Psoas muscle (tissue), 8 donors: ENCODE results near the gene MTMR6. TPM values are rescaled to one million over a fixed set of nuclear protein-coding genes. Genes with fewer than 3 reads are reported as not detected.

ENCODE experiments used
- ATAC-seq, 4 donors: fragments of 200-7000 bp; cut with Tn5 transposase; one replicate each; pipeline ENCODE4 v1.9.1; 2020; ENCODE audit warnings: moderate library complexity in 3 of 4, mild to moderate bottlenecking in 2 of 4
- DNase-seq, 2 donors: peaks; one replicate each; pipeline ENCODE4 v3.0.0-alpha.2; 2020
- H3K27ac ChIP-seq: fragments of 200-600 bp; one replicate; pipeline ENCODE4 v1.8.0; 2022
- H3K27me3 ChIP-seq, 3 donors: fragments of 200-600 bp in 1 of 3; one replicate each; pipeline versions ENCODE4 v1.6.1 to v1.8.0; 2013 to 2022; ENCODE audit warnings: low read length in 2 of 3, mild to moderate bottlenecking in 2 of 3, moderate library complexity in 1 of 3; ENCODE audit not compliant: insufficient read depth in 3 of 3
- H3K36me3 ChIP-seq, 2 donors: fragments of 200-600 bp in 1 of 2; one replicate each; pipeline versions ENCODE4 v1.6.1 to v1.8.0; 2013 to 2022; ENCODE audit warnings: low read depth in 1 of 2, mild to moderate bottlenecking in 1 of 2, moderate library complexity in 1 of 2; ENCODE audit not compliant: insufficient read depth in 1 of 2
- H3K4me1 ChIP-seq: fragments of 200-600 bp; one replicate; pipeline ENCODE4 v1.8.0; 2022
- H3K4me3 ChIP-seq: fragments of 200-600 bp; one replicate; pipeline ENCODE4 v1.8.0; 2022; ENCODE audit warnings: mild to moderate bottlenecking
- H3K9me3 ChIP-seq: fragments of 200-600 bp; one replicate; pipeline ENCODE4 v1.8.0; 2022
- CTCF ChIP-seq: fragments of 200-600 bp; IDR thresholded peaks from one replicate; pipeline ENCODE4 v1.8.0; 2022; ENCODE audit warnings: antibody characterized with exemption
- WGBS, 3 donors: extraction: QIAGEN DNeasy Blood & Tissue Kit; methylation state at CpG; one replicate each; pipeline versions ENCODE4 v1.1.6 to v1.1.7; 2013; 5-methylcytosine and 5-hydroxymethylcytosine counted together
- intact Hi-C, 2 donors: fragments of 100-400 bp; cut with DNase I; formaldehyde crosslinking; loops; one replicate each; pipeline versions ENCODE4 v1.11.0 to v1.14.2; 2022
- polyA plus RNA-seq, 3 donors: library from polyadenylated mRNA; stranded (reverse); fragments of 200-250 nt; gene quantifications; one replicate each; pipeline ENCODE4 v1.2.3, GENCODE V29; 2013
- total RNA-seq, 4 donors: library from RNA; stranded (reverse); fragmentation: NEBNext Ultra II Directional in 2 of 4; extraction: Animal tissue kit (Norgen Biotek cat#: 25700) in 2 of 4; gene quantifications; one replicate each; pipeline versions ENCODE4 v1.2.1 to v1.2.4, GENCODE V29; 2021 to 2023
- donor health status: healthy with polysubstance abuse.
- donor health status: DM: no; HTN: no; CAD: no; lungs with moderate emphysema.
- donor health status: Bipolar disorder and iron deficiency.
- donor health status: healthy.
- donor health status: DM: yes; HTN: yes; CAD: no.
- donor health status: DM: no; HTN: no; CAD: no.
- donor health status: DM: no; HTN: no; CAD: no.
- donor health status: DM: yes; HTN: yes; CAD: no.

MTMR6 gene
- total and polyA plus RNA-seq, 7 donors = 7.7 to 22.9 (median 15.5) TPM

- WGBS, 3 donors = 87 to 93% (median 89%) methylated on average over 3 of the region's 3 CpGs
- no peak for TF ChIP-seq CTCF
Measured at GRCh38 chr13:25242956-25243355, 44.3 kb downstream of the MTMR6 start.

GRCh38 chr13:25241007-25241406 lies 46.3 kb downstream of the MTMR6 start:
- Histone ChIP-seq H3K27ac (no peak overlapping the region), H3K27me3 (no peaks in the 10 kb centered on the region), H3K4me3 (no peak overlapping the region), H3K9me3 (no peaks in the 10 kb centered on the region), H3K4me1 (no peaks in the 10 kb centered on the region), H3K36me3 (no peaks in the 10 kb centered on the region)
- 0% methylated on average over 1 of the region's 1 CpG for WGBS, 3 donors
- no peak for TF ChIP-seq CTCF
- DNase-seq = no peak
- intact Hi-C loops = no loop called here
- ATAC-seq = no peak

More at GRCh38 chr13:25242956-25243355, 44.3 kb downstream of the MTMR6 start:
- Histone ChIP-seq H3K9me3 (no peaks in the 10 kb centered on the region), H3K4me3 (no peak overlapping the region), H3K36me3 (peaks cover 0 to 4% of the 10 kb centered on the region in 2 donors), H3K27me3 (no peaks in the 10 kb centered on the region), H3K27ac (no peak overlapping the region), H3K4me1 (no peaks in the 10 kb centered on the region)
- ATAC-seq (no peak), DNase-seq (no peak)
- intact Hi-C loops = no loop called here

- intact Hi-C loops = no loop called here
- ATAC-seq = no peak
- 66 to 71% (median 69%) methylated on average over 2 of the region's 2 CpGs for WGBS, 3 donors
Measured at GRCh38 chr13:25237083-25237482, 50.2 kb downstream of the MTMR6 start.

GRCh38 chr13:25233861-25234260 lies 53.4 kb downstream of the MTMR6 start:
- Histone ChIP-seq H3K4me1 (no peaks in the 10 kb centered on the region), H3K36me3 (no peaks in the 10 kb centered on the region), H3K9me3 (no peaks in the 10 kb centered on the region), H3K27me3 (peaks cover 0 to 1% (median 0%) of the 10 kb centered on the region in 3 donors), H3K4me3 (no peak overlapping the region), H3K27ac (no peak overlapping the region)
- DNase-seq (no peak), ATAC-seq (no peak)
- intact Hi-C loops = no loop called here
- WGBS, 3 donors = 74 to 96% (median 90%) methylated on average over 1 of the region's 1 CpG
- TF ChIP-seq CTCF = no peak

More at GRCh38 chr13:25237083-25237482, 50.2 kb downstream of the MTMR6 start:
- no peak overlapping the region for H3K4me3 ChIP-seq
- DNase-seq = no peak
- no peak overlapping the region for H3K27ac ChIP-seq
- no peak for TF ChIP-seq CTCF
- H3K36me3 ChIP-seq = no peaks in the 10 kb centered on the region
- H3K9me3 ChIP-seq = no peaks in the 10 kb centered on the region
- H3K4me1 ChIP-seq = no peaks in the 10 kb centered on the region
- no peaks in the 10 kb centered on the region for H3K27me3 ChIP-seq

GRCh38 chr13:25232937-25233515 lies 54.3 kb downstream of the MTMR6 start:
- no peak overlapping the region for H3K4me3 ChIP-seq
- 27 to 32% (median 28%) methylated on average over 2 of the region's 2 CpGs for WGBS, 3 donors
- no peaks in the 10 kb centered on the region for H3K4me1 ChIP-seq
- intact Hi-C loops = no loop called here
- peak in 1 of 4 donors; percentile 59 for ATAC-seq
- peaks cover 0 to 3% (median 0%) of the 10 kb centered on the region in 3 donors for H3K27me3 ChIP-seq
- no peaks in the 10 kb centered on the region for H3K36me3 ChIP-seq
- H3K9me3 ChIP-seq = no peaks in the 10 kb centered on the region
- no peak for DNase-seq
- H3K27ac ChIP-seq = no peak overlapping the region
- peak; percentile 41 for TF ChIP-seq CTCF
